H1 (cell line): Measurements from ENCODE around the gene RBMS2. TPM values are rescaled to one million over a fixed set of nuclear protein-coding genes. Genes with fewer than 3 reads are reported as not detected.

Experiments
- ASH2L ChIP-seq: fragments of 200-600, 300-600 bp; sonication (generic); IDR thresholded peaks from one replicate; pipeline ENCODE4 v1.7.1; 2017; ENCODE audit warnings: low read length
- HDAC2 ChIP-seq, 2 experiments: fragments of 300-600 bp in 1 of 2; sonication (generic) in 1 of 2; IDR thresholded peaks; 2 replicates each; pipeline ENCODE4 v1.6.1; 2011 to 2012; ENCODE audit warnings: low read depth in 2 of 2, low read length in 2 of 2, mild to moderate bottlenecking in 2 of 2, moderate library complexity in 2 of 2, borderline replicate concordance in 1 of 2, inconsistent platforms in 1 of 2
- KDM1A ChIP-seq: fragments of 200-600, 300-600 bp; sonication (generic); IDR thresholded peaks from 2 replicates; pipeline ENCODE4 v1.7.1; 2016; ENCODE audit warnings: mild to moderate bottlenecking, low read length, borderline replicate concordance
- RXRA ChIP-seq: IDR thresholded peaks from 2 replicates; pipeline ENCODE4 v1.6.1; 2011; ENCODE audit warnings: low read depth, mild to moderate bottlenecking, low read length, moderate library complexity; ENCODE audit not compliant: insufficient read depth
- SIN3A ChIP-seq, 2 experiments: IDR thresholded peaks in 1 of 2; conservative IDR thresholded peaks in 1 of 2; 2 replicates each; pipeline ENCODE4 v1.6.1; 2011 to 2012; ENCODE audit warnings: low read length in 2 of 2, improper control_type of control experiment in 1 of 2, low read depth in 1 of 2, mild to moderate bottlenecking in 1 of 2
- TAF7 ChIP-seq: optimal IDR thresholded peaks from 2 replicates; pipeline ENCODE3; 2011; ENCODE audit warnings: low read depth, mild to moderate bottlenecking, inconsistent platforms, low read length, moderate library complexity, borderline replicate concordance
- polyA plus RNA-seq, 7 experiments: library from polyadenylated mRNA; depleted of rRNA in 3 of 7; stranded (reverse) in 5 of 7; unstranded in 2 of 7; fragments of >200 nt in 5 of 7; fragments of 200-250 nt in 2 of 7; gene quantifications; 1 replicate in 5 of 7; 2 replicates in 1 of 7; 4 replicates in 1 of 7; pipeline versions ENCODE4 v1.2.1 to v1.2.3, GENCODE V29; 2011 to 2013; ENCODE audit warnings: missing spikeins in 2 of 7, mixed read lengths in 2 of 7
- total RNA-seq: library from RNA; stranded (reverse); fragmentation: NEBNext Ultra II Directional; extraction: Animal tissue kit (Norgen Biotek cat#: 25700); gene quantifications from 2 replicates; pipeline ENCODE4 v1.2.1, GENCODE V29; 2021
- TF ChIP-seq, protein P1 (sequence below): IDR thresholded peaks from 2 replicates; pipeline ENCODE4 v1.6.1; 2012; ENCODE audit warnings: low read length, inconsistent platforms

Gene RBMS2
- total and polyA plus RNA-seq, 2 of the 8 experiments (the other 6 are each of a cell fraction or from before 2014, with no cell fraction given) = 9.6 to 31.3 TPM

DNA sequence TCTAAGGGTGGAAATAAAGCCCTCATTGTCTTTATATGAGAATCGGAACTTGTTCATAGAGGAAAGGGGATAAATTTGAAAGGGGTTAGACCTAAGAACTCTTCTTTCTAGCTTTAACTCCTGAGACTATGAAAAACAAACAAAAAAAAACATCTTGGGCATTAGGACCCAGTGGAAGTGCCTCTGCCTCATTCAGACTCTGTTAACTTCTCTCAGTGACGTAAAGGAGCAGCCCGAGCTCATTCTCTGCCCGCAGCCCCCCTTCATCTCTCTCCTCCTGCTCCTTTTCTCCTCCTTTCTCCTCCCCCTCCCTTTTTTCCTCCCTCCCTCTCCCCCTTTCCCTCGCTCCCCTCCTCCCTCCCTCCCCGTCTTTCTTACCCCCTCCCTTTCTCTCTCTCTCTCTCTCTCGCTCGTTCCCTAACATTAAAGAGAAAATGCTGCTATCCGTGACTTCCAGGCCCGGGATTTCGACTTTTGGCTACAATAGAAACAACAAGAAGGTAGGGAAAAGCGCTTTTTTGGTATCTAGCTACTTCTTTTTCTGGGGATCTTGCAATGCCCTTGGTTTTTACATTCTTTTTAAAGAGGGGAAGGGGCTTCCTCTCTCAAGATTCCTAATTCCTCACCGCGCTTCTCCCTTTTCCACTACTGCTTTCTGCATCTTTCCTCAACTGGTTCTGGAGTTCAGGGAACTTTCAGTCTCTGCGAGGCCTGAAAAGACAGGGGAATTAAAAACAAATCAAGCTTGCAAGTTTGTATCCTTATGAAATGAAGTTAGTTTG, at the start of gene RBMS2 (continued):
- peak; percentile 61 for TF ChIP-seq ASH2L
- TF ChIP-seq SIN3A (conservative IDR thresholded peaks at IDR 0.05 in 1 of 2, IDR thresholded peaks at IDR 0.05 in 1 of 2; ENCODE audit: low read depth in 1 of 2, low read length in 2 of 2) = peak in 1 of 2 experiments; percentile 78; a peak in 1 of 4 replicates
- no peak for TF ChIP-seq RXRA
- 0 out of 4 replicates have a peak, but pooled peaks of 1 of the 2 experiments have one; percentile 38 for TF ChIP-seq HDAC2 (IDR thresholded peaks at IDR 0.05; ENCODE audit: borderline replicate concordance in 1 of 2, low read depth in 2 of 2, low read length in 2 of 2)
- peak; percentile 88; the same call in 1 of the 2 replicates for TF ChIP-seq KDM1A
- no peak for TF ChIP-seq TAF7
- TF ChIP-seq, protein P1, sequence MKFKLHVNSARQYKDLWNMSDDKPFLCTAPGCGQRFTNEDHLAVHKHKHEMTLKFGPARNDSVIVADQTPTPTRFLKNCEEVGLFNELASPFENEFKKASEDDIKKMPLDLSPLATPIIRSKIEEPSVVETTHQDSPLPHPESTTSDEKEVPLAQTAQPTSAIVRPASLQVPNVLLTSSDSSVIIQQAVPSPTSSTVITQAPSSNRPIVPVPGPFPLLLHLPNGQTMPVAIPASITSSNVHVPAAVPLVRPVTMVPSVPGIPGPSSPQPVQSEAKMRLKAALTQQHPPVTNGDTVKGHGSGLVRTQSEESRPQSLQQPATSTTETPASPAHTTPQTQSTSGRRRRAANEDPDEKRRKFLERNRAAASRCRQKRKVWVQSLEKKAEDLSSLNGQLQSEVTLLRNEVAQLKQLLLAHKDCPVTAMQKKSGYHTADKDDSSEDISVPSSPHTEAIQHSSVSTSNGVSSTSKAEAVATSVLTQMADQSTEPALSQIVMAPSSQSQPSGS = peak; percentile 92
